ENCODE measurements around the gene HPS4. TPM values are rescaled to one million over a fixed set of nuclear protein-coding genes. Genes with fewer than 3 reads are reported as not detected.

Gene HPS4
- total RNA-seq, 1 donor from 2014 or later: 95.5 TPM

DNA sequence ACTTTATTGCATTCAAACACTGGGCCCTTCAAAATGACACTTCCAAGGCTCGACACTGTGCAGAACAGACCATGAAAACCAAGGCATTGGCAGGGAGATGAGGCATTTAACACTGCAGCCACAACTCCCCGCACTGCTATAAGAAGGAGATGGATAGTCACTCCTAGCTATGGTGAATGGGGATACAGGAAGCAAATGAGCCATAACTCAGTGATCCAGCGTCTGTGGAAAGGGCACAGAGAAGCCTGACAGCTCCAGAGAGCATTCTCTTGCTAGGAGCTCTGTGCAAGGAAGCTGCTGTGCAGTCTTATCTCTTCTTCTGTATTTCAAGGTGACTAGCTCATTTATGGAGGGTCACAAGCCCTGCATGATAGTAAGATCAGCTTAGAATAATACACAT lies 20.9 kb downstream of the HPS4 start:
- TF ChIP-seq EZH2phosphoT487 (IDR thresholded peaks at IDR 0.05): no peak
- no peak for TF ChIP-seq EZH2 (IDR thresholded peaks at IDR 0.05)
- TF ChIP-seq CTCF (IDR thresholded peaks at IDR 0.05): no peak
- H3F3A ChIP-seq (ENCODE audit: low read depth): no peaks in the 10 kb centered on the region
- Mint-ChIP-seq H3K4me1 (peaks cover 43% of the 10 kb centered on the region), H3K9me3 (no peaks in the 10 kb centered on the region), H3K27me3 (ENCODE audit: insufficient read depth, low read depth) (peaks cover 4% of the 10 kb centered on the region), H3K36me3 (peaks cover 25% of the 10 kb centered on the region), H3K27ac (peak overlapping the region; percentile 96), H3K4me3 (peak overlapping the region; percentile 70)
- H3K27ac ChIP-seq: no peak overlapping the region
- no peak for DNase-seq (ENCODE audit: low spot score)
- peaks cover 12% of the 10 kb centered on the region for H3K4me1 ChIP-seq
- H4K20me1 ChIP-seq (ENCODE audit: low read depth): peaks cover 44% of the 10 kb centered on the region
- no peaks in the 10 kb centered on the region for H3K27me3 ChIP-seq
- no peaks in the 10 kb centered on the region for H3K36me3 ChIP-seq
- peak overlapping the region; percentile 18 for H3K9ac ChIP-seq
- H3K4me3 ChIP-seq: no peak overlapping the region
- no peak overlapping the region for H2AFZ ChIP-seq (replicated peaks)
- peak overlapping the region; percentile 62 for H3K4me2 ChIP-seq
- peaks cover 15% of the 10 kb centered on the region for H3K79me2 ChIP-seq (ENCODE audit: low read depth)
- H3K9me3 ChIP-seq (ENCODE audit: low read depth): no peaks in the 10 kb centered on the region

DNA sequence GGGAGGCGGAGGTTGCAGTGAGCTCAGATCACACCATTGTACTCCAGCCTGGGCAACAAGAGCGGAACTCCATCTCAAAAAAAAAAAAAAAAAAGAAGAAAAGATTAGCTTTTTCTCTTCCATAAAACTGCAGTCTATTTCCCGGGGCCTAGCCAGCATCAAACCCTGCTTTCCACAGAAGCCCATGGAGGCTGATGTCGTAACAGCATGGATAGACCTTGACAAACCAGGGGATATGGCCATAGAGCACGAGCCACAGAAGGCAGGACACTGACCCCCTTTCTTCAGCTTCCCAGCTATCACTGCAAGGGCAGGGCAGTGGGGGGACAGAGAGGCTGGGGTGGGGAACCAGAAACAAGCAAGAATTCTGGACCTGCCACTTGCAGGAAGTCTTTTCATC lies 21.5 kb downstream of the HPS4 start:
- Histone ChIP-seq H3K79me2 (ENCODE audit: low read depth) (peaks cover 15% of the 10 kb centered on the region), H3K36me3 (no peaks in the 10 kb centered on the region), H2AFZ (replicated peaks) (no peak overlapping the region), H3K9ac (no peak overlapping the region), H4K20me1 (ENCODE audit: low read depth) (peaks cover 44% of the 10 kb centered on the region), H3K27ac (no peak overlapping the region), H3K4me3 (no peak overlapping the region), H3K27me3 (no peaks in the 10 kb centered on the region), H3K9me3 (ENCODE audit: low read depth) (no peaks in the 10 kb centered on the region), H3K4me2 (no peak overlapping the region), H3F3A (ENCODE audit: low read depth) (no peaks in the 10 kb centered on the region), H3K4me1 (peaks cover 12% of the 10 kb centered on the region)
- TF ChIP-seq EZH2 (IDR thresholded peaks at IDR 0.05): no peak
- no peak for TF ChIP-seq CTCF (IDR thresholded peaks at IDR 0.05)
- TF ChIP-seq EZH2phosphoT487 (IDR thresholded peaks at IDR 0.05): no peak
- Mint-ChIP-seq H3K4me1 (peaks cover 43% of the 10 kb centered on the region), H3K27ac (peak overlapping the region; percentile 96), H3K27me3 (ENCODE audit: insufficient read depth, low read depth) (peaks cover 4% of the 10 kb centered on the region), H3K4me3 (peak overlapping the region; percentile 70), H3K36me3 (peaks cover 28% of the 10 kb centered on the region), H3K9me3 (no peaks in the 10 kb centered on the region)
- no peak for DNase-seq (ENCODE audit: low spot score)

DNA sequence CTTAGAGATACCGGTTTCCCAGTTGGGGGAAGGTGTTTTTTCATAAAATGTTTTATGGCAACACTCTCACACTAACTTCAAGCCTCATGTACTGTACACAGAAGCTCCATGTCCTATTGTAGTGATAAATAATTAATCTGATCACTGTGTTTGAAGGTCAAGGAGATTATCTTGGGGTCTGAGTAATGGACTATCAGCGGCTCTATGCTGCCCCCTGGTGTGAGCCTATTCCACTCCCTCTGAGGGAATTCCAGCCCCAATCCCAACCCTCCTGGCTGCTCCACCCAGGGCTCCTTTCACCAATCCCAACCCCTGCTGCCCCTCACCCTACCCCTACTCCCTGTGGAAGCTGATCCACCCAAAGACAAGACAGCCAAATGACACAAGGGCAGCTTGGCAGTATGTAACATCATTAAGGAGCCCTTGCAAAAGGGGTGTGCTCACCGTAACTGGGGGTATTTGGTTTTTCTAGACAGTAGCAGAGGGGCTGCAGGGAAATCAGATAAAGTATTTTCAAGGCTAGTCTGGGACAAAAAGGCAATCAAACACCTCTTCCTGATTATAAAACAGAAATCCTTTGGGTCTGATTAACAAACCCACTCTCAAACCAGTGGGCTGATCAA lies 22.3 kb downstream of the HPS4 start:
- Histone ChIP-seq H3K9ac (no peak overlapping the region), H3K4me2 (no peak overlapping the region), H3K27me3 (no peaks in the 10 kb centered on the region), H4K20me1 (ENCODE audit: low read depth) (peaks cover 44% of the 10 kb centered on the region), H3K79me2 (ENCODE audit: low read depth) (peaks cover 15% of the 10 kb centered on the region), H3F3A (ENCODE audit: low read depth) (no peaks in the 10 kb centered on the region), H3K36me3 (no peaks in the 10 kb centered on the region), H2AFZ (replicated peaks) (no peak overlapping the region), H3K9me3 (ENCODE audit: low read depth) (no peaks in the 10 kb centered on the region), H3K4me1 (peaks cover 12% of the 10 kb centered on the region), H3K4me3 (no peak overlapping the region), H3K27ac (no peak overlapping the region)
- Mint-ChIP-seq H3K27ac (peak overlapping the region; percentile 93), H3K4me1 (peaks cover 43% of the 10 kb centered on the region), H3K36me3 (peaks cover 28% of the 10 kb centered on the region), H3K27me3 (ENCODE audit: insufficient read depth, low read depth) (peaks cover 4% of the 10 kb centered on the region), H3K9me3 (no peaks in the 10 kb centered on the region), H3K4me3 (peak overlapping the region; percentile 58)
- peak; percentile 86 for DNase-seq (ENCODE audit: low spot score)
- TF ChIP-seq CTCF (IDR thresholded peaks at IDR 0.05) (peak; percentile 74), EZH2phosphoT487 (IDR thresholded peaks at IDR 0.05) (no peak)
